ENCODE measurements around the gene LHPP. TPM values are rescaled to one million over a fixed set of nuclear protein-coding genes. Genes with fewer than 3 reads are reported as not detected.

Gene LHPP
- total RNA-seq, 1 experiment from 2014 or later = 9.4 TPM

- no peak for DNase-seq (ENCODE audit: low read depth)
Observed at GRCh38 chr10:124520558-124521428, 59.2 kb downstream of the LHPP start.

DNA sequence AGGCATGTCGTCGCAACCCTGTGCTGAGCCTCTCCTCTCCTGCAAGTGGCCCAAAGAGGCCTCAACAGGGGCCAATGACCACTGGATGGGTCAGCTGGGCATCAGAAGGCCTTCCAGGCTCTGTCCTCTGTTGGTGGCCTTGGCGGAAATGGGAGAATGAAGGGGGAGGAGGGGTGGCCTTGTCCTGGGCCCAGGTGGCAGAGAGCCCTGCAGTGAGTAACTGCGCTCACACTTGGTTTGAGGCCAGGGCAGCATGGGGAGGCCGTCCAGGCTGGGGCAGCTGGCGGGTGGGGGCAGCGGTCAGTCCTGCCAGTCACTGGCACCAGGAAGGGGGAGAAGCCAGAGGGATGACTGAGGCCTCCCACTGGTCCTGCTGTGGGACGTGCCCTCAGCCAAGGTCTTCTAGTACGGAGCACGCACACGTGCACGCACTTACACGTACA lies 59.8 kb downstream of the LHPP start:
- DNase-seq (ENCODE audit: low read depth) = no peak

- no peak for DNase-seq (ENCODE audit: low read depth)
Observed at GRCh38 chr10:124522131-124522932, 60.7 kb downstream of the LHPP start.

GRCh38 chr10:124522933-124523871 lies 61.6 kb downstream of the LHPP start:
- no peak for DNase-seq (ENCODE audit: low read depth)

DNA sequence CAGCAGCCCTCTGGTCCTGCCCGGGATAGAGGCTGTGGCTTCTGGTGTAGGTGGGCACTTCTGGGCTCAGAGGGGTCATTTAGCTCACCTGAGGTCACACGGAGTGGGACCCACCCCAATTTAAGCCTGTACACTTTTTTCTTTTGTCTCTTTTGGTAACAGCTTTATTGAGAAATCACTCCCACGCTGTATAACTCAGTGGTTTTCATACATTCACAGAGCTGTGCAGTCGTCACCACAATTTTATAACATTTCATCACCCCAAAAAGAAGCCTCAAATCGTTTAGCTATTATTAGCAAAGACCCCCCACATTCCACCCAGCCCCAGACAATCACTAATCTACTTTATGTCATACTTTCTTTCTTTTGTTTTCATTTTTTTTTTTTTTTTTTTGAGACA lies 62.3 kb downstream of the LHPP start:
- DNase-seq (ENCODE audit: low read depth) = no peak

GRCh38 chr10:124524991-124525653 lies 63.5 kb downstream of the LHPP start:
- DNase-seq (ENCODE audit: low read depth) = peak; percentile 42

DNA sequence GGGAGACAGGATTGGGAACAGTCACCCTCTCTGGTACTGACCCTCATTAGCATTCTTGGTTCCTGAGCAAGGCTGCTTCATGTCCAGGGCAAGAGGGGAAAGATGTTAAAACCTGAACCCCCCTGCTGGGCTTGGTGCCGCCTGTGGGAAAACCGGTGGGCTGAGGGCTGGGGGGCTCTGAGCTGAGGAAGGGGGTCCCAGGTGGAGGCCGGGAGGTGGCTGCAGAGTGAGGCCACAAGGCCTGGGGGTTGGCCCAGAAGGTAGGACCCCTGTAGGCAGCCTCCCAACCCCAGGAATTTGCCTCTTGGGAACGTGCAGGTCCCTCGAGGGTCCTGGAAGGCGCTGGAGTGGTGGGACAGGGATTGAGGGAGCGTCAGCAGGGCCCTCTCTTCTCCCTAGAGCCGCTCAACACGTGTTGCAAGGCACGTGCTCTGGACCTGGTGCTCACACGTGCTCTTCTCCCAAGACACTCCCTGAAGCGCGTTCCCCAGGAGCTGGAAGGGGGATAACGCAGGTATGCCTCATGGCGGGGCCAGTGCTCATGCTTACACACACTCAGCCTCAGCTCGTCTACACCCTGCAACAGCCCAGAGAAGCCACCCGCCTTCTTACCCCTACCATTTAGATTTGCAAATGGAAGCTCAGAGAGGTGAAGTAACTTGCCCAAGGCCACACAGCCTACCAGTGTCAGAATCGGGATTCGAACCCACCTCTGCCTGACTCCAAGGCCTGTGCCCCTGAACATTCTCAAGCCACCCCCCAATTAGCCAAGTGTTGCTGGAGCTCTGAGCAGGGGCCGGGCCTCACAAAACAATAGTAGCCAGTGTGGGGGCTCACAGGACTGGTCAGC lies 64.4 kb downstream of the LHPP start:
- no peak for DNase-seq (ENCODE audit: low read depth)

GRCh38 chr10:124526621-124527267 lies 65.1 kb downstream of the LHPP start:
- DNase-seq (ENCODE audit: low read depth) = no peak

- DNase-seq (ENCODE audit: low read depth) = no peak
Observed at GRCh38 chr10:124527874-124528395, 66.3 kb downstream of the LHPP start.

DNA sequence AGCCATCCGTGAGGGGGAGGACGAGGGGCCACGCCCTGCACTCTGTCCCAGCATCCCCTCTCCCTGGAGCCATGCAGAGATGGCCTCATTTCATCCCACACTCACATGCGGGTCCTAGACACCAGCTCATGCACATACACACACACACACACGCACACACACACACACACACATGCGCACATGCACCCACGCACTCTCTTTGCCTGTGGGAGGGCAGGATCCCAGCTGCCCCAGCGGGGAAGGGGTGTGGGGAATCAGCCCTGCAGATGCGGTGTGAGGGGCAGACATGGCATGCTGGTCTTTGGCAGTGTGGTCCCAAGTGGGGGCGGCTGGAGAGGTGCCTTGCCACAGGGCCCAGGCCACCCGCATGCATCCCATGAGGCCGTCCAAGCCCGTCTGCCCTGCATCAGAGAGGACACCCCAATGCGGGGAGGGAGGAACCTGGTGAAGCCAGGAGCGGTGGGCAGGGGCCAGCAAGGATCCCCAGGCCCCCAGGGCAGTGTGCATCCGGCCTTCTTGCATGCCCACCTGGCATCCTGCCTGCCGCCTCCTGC lies 68.1 kb downstream of the LHPP start:
- DNase-seq (ENCODE audit: low read depth) = no peak

DNA sequence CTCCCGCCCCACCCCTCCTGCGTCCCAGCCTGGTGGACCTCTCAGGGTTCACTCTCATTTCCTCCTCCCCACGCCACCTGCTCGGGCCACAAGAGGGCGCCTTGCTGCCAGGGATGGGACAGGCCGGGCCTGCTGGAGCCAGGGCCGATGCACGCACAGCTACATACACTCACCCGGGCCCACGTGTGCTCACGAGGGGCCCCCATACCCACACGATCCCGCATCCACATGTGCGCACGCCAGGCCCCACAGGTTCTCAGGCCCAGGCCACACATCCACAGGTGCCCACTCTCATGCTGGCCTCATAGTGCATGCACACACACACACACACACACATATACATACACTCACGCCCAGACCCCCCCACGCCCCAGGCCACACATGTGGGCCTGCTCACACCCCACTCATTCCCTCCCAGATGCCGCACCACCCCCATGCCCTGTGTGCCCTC lies 68.6 kb downstream of the LHPP start:
- peak; percentile 64 for DNase-seq (ENCODE audit: low read depth)

- no peak for DNase-seq (ENCODE audit: low read depth)
Observed at GRCh38 chr10:124530816-124531215, 69.2 kb downstream of the LHPP start.

GRCh38 chr10:124532106-124532641 lies 70.6 kb downstream of the LHPP start:
- no peak for DNase-seq (ENCODE audit: low read depth)

- no peak for DNase-seq (ENCODE audit: low read depth)
Observed at GRCh38 chr10:124532788-124533187, 71.2 kb downstream of the LHPP start.

- no peak for DNase-seq (ENCODE audit: low read depth)
Observed at GRCh38 chr10:124533266-124533665, 71.6 kb downstream of the LHPP start.

DNA sequence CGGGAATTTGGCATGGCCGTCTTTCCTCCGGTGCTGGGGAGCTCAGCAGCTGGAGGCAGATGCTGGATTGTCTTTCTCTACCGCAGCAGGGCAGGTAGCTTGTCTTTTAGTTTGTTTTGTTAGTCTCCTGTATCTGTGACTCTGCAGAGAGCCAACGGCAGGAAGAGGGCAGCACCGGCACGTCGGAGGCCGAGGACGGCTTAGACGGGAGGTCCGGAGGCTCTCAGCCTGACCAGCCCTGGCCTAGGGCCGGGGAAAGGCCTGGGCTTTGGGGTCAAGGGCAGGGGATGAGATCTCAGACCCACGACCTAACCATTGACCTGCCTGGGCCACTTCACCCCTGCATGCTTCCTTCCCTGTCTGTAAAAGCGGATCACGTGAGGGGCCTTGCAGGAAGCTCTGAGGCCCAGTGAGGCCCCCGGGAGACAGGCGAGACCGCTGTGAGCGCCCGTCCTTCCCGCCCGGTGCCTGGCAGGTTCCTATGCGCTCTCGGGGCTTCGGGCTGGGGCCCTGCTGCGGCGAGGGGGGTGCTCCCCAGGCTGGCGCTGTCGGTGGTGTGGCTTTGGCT lies 72.7 kb downstream of the LHPP start:
- no peak for DNase-seq (ENCODE audit: low read depth)

- DNase-seq (ENCODE audit: low read depth) = no peak
Observed at GRCh38 chr10:124534826-124535601, 73.4 kb downstream of the LHPP start.
